ENCODE measurements around the gene SEMA6D.

SEMA6D gene, protein sequence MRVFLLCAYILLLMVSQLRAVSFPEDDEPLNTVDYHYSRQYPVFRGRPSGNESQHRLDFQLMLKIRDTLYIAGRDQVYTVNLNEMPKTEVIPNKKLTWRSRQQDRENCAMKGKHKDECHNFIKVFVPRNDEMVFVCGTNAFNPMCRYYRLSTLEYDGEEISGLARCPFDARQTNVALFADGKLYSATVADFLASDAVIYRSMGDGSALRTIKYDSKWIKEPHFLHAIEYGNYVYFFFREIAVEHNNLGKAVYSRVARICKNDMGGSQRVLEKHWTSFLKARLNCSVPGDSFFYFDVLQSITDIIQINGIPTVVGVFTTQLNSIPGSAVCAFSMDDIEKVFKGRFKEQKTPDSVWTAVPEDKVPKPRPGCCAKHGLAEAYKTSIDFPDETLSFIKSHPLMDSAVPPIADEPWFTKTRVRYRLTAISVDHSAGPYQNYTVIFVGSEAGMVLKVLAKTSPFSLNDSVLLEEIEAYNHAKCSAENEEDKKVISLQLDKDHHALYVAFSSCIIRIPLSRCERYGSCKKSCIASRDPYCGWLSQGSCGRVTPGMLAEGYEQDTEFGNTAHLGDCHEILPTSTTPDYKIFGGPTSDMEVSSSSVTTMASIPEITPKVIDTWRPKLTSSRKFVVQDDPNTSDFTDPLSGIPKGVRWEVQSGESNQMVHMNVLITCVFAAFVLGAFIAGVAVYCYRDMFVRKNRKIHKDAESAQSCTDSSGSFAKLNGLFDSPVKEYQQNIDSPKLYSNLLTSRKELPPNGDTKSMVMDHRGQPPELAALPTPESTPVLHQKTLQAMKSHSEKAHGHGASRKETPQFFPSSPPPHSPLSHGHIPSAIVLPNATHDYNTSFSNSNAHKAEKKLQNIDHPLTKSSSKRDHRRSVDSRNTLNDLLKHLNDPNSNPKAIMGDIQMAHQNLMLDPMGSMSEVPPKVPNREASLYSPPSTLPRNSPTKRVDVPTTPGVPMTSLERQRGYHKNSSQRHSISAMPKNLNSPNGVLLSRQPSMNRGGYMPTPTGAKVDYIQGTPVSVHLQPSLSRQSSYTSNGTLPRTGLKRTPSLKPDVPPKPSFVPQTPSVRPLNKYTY

DNA sequence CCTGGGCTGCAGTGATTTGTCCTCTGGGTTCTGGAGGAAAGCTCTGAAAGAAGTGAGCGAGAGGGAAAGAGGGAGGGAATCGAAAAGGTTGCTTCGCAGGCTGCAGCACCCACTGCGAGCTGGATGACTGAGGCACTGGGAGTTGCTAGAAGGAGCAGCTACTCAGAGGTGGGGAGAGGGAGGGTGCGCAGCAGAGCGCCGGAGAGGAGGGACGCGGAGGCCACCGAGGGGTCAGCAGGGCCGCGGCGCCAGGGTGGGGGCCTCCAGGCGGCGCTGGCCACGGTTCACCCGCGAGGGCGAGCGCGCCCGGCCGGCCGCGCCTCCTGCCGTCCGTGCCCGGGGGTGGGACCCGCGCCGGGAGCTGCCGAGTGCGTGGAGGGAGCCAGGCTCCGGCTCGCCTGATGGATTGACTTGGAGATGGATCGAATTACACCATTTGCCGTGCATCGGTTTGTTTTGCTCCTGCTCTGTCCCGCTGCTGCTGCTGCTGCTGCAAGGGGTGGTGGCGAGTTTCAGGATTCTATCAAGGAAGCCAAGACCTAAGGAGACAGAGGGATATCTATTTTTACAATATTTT, at the start of gene SEMA6D:
SEMA6D (plus strand) TSS at position 470 of the 577 bp plus-strand sequence. CDS start 42,294 bp downstream, outside the sequence.
- DNase-seq (ENCODE audit: extremely low read depth, low read depth): peak; percentile 36
- TF ChIP-seq CTCF (IDR thresholded peaks at IDR 0.05; ENCODE audit: low read depth, low read length, missing control alignments): peak; percentile 9
- peak within 1 kb of the TSS; percentile 55 for H3K4me3 ChIP-seq (replicated peaks; ENCODE audit: low read depth, low read length)

- no peak for DNase-seq (ENCODE audit: extremely low read depth, low read depth)
- no peak overlapping the region for H3K4me3 ChIP-seq (replicated peaks; ENCODE audit: low read depth, low read length)
- TF ChIP-seq CTCF (IDR thresholded peaks at IDR 0.05; ENCODE audit: low read depth, low read length, missing control alignments): no peak
Observed at GRCh38 chr15:47669221-47669620, 48.1 kb upstream of the SEMA6D start.

DNA sequence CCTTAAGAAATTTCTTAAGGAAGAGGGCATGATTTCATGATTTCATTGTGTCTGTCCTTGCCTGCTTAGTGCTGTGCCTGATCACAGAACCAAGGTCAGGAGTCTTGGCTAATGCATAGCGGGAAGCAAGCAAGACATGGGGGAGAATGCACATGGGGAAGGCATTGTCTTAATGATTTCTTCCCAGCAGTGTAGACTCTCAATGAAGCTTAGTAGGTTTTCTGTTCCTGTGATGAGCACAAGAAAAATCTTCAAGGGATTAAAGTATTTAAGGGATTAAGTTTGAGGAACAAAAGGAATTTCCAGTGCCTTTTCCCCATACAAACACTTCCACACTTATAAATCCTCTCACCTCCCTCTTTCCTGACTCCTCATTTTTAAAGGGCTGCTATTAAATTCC, 46.9 kb upstream of the SEMA6D start:
- no peak for TF ChIP-seq CTCF (IDR thresholded peaks at IDR 0.05; ENCODE audit: low read depth, low read length, missing control alignments)
- DNase-seq (ENCODE audit: extremely low read depth, low read depth): no peak

DNA sequence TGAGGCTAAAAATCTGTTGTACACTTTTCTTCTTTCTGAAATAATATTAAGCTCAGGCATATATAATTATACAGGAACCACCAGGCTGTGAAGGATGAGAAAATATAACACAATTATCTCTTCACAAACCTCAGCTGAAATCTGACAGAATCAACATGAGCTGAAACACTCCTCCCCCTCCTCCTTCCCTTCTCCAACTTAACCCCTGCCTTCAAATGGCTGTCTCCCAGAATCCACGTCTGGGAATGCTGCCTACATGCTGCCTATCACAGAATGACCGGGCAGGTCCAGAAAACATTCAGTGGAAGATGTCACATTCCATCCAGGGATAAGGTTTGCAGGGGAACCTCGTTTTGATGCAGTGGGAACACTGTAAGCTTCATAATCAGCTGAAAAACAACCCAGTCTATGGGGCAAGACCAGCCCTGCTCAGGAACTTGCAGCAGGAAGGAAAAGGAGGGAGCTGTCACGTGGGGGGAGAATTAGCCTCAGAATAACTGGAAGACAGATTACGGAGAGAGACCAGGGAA, 44.0 kb upstream of the SEMA6D start:
- TF ChIP-seq CTCF (IDR thresholded peaks at IDR 0.05; ENCODE audit: low read depth, low read length, missing control alignments): no peak
- DNase-seq (ENCODE audit: extremely low read depth, low read depth): no peak
- no peak overlapping the region for H3K4me3 ChIP-seq (replicated peaks; ENCODE audit: low read depth, low read length)

More for the DNA sequence above, 46.9 kb upstream of the SEMA6D start:
- H3K4me3 ChIP-seq (replicated peaks; ENCODE audit: low read depth, low read length): no peak overlapping the region

- no peak overlapping the region for H3K4me3 ChIP-seq (replicated peaks; ENCODE audit: low read depth, low read length)
- TF ChIP-seq CTCF (IDR thresholded peaks at IDR 0.05; ENCODE audit: low read depth, low read length, missing control alignments): no peak
- DNase-seq (ENCODE audit: extremely low read depth, low read depth): no peak
Observed at GRCh38 chr15:47674586-47675232, 42.6 kb upstream of the SEMA6D start.

GRCh38 chr15:47675735-47676134, 41.6 kb upstream of the SEMA6D start:
- no peak for DNase-seq (ENCODE audit: extremely low read depth, low read depth)
- no peak for TF ChIP-seq CTCF (IDR thresholded peaks at IDR 0.05; ENCODE audit: low read depth, low read length, missing control alignments)
- no peak overlapping the region for H3K4me3 ChIP-seq (replicated peaks; ENCODE audit: low read depth, low read length)
